PC-9 (cell line): ENCODE data around the gene MAPKAP1. TPM values are rescaled to one million over a fixed set of nuclear protein-coding genes. Genes with fewer than 3 reads are reported as not detected.

ENCODE experiments used
- BruUV-seq: library from RNA; stranded (reverse); fragments of 400-500 nt; replicated peaks from 2 replicates; lab custom pipeline; 2021; lab: Mats Ljungman, UMichigan
- CTCF ChIA-PET: fragments of 300-600 bp; sonication (Branson Sonifier 250); formaldehyde crosslinking; loops from one replicate; lab custom pipeline; 2022; ENCODE audit warnings: antibody characterized with exemption; lab: Charles Lee
- POLR2A ChIA-PET: fragments of 300-600 bp; sonication (Branson Sonifier 250); formaldehyde crosslinking; loops from one replicate; lab custom pipeline; 2022; ENCODE audit warnings: antibody characterized with exemption; ENCODE audit not compliant: unreplicated experiment; lab: Charles Lee
- DNase-seq, 2 experiments: peaks; one replicate each; pipeline versions ENCODE4 v3.0.0 to v3.0.0-alpha.2; 2015 to 2022; ENCODE audit warnings: mixed read lengths in 1 of 2
- H2AFZ ChIP-seq: fragments of 200-600 bp; sonication (generic); 2 replicates; pipeline ENCODE4 v1.8.1; 2017; ENCODE audit warnings: antibody characterized with exemption
- H3F3A ChIP-seq: fragments of 200-600 bp; sonication (generic); 2 replicates; pipeline ENCODE4 v1.8.1; 2017; ENCODE audit warnings: antibody characterized with exemption, mild to moderate bottlenecking, low read depth; ENCODE audit not compliant: insufficient read depth
- H3K27ac ChIP-seq: fragments of 200-600 bp; sonication (generic); 2 replicates; pipeline ENCODE4 v1.6.1; 2016; ENCODE audit warnings: mixed run types
- H3K27me3 ChIP-seq: fragments of 200-600 bp; sonication (generic); 2 replicates; pipeline ENCODE4 v1.6.1; 2016; ENCODE audit warnings: low read depth, mixed run types; ENCODE audit not compliant: insufficient read depth
- H3K36me3 ChIP-seq: fragments of 200-600 bp; sonication (generic); 2 replicates; pipeline ENCODE4 v1.6.1; 2016; ENCODE audit warnings: low read depth, mixed run types
- H3K4me1 ChIP-seq: fragments of 200-600 bp; sonication (generic); replicated peaks from 2 replicates; pipeline ENCODE4 v1.6.1; 2016; ENCODE audit warnings: mixed run types; ENCODE audit not compliant: insufficient read depth
- H3K4me2 ChIP-seq: fragments of 200-600 bp; sonication (generic); 2 replicates; pipeline ENCODE4 v1.6.1; 2017; ENCODE audit warnings: mixed run types
- H3K4me3 ChIP-seq: fragments of 200-600 bp; sonication (generic); 2 replicates; pipeline ENCODE4 v1.6.1; 2016; ENCODE audit warnings: mixed run types
- H3K79me2 ChIP-seq: fragments of 200-600 bp; sonication (generic); 2 replicates; pipeline ENCODE4 v1.6.1; 2017; ENCODE audit warnings: low read depth, mixed run types
- H3K9me2 ChIP-seq: fragments of 200-600 bp; sonication (generic); 2 replicates; pipeline ENCODE4 v1.8.1; 2017; ENCODE audit warnings: mild to moderate bottlenecking; ENCODE audit not compliant: insufficient read depth
- H3K9me3 ChIP-seq: fragments of 200-600 bp; sonication (generic); 2 replicates; pipeline ENCODE4 v1.8.1; 2016; ENCODE audit warnings: low read depth; ENCODE audit not compliant: insufficient read depth
- H4K20me1 ChIP-seq: fragments of 200-600 bp; sonication (generic); 2 replicates; pipeline ENCODE4 v1.8.1; 2017; ENCODE audit not compliant: insufficient read depth
- CTCF ChIP-seq: fragments of 200-600 bp; sonication (generic); conservative IDR thresholded peaks from 2 replicates; pipeline ENCODE4 v1.6.1; 2017; ENCODE audit warnings: mixed run types, antibody characterized with exemption, mild to moderate bottlenecking, moderate library complexity
- EZH2 ChIP-seq: fragments of 200-600 bp; sonication (generic); IDR thresholded peaks from 2 replicates; pipeline ENCODE4 v1.8.0; 2017; ENCODE audit warnings: antibody characterized with exemption, low read depth
- intact Hi-C: fragments of 100-400 bp; cut with micrococcal nuclease; formaldehyde crosslinking; loops from one replicate; pipeline ENCODE4 v1.10.0; 2022; ENCODE audit not compliant: unreplicated experiment
- total RNA-seq: library from RNA; stranded (reverse); gene quantifications from 2 replicates; pipeline ENCODE4 v1.2.3, GENCODE V29; 2021

The MAPKAP1 gene
- total RNA-seq, 1 experiment from 2014 or later: 115 TPM

GRCh38 chr9:125663127-125663526 is 43.9 kb downstream of the MAPKAP1 start:
- Histone ChIP-seq H3K36me3 (0 out of 2 replicates have a peak, but pooled peaks cover 7% of the 10 kb centered on the region), H3F3A (peaks cover 24% of the 10 kb centered on the region), H3K9me3 (no peaks in the 10 kb centered on the region), H3K4me1 (peaks cover 11% of the 10 kb centered on the region; the same call in 1 of the 2 replicates), H3K9me2 (no peaks in the 10 kb centered on the region), H3K27me3 (no peaks in the 10 kb centered on the region), H3K4me2 (peak overlapping the region; percentile 21; the same call in 1 of the 2 replicates), H3K27ac (peak overlapping the region; percentile 57), H3K79me2 (no peaks in the 10 kb centered on the region; the same call in 1 of the 2 replicates), H3K4me3 (no peak overlapping the region), H4K20me1 (no peaks in the 10 kb centered on the region), H2AFZ (peak overlapping the region; percentile 30; the same call in 1 of the 2 replicates)
- POLR2A ChIA-PET: interaction anchor here (0.6 kb wide), 1 partner anchor 145 kb away, joined by 3 read pairs; no protein-coding TSS in a partner anchor
- no peak for TF ChIP-seq EZH2
- TF ChIP-seq CTCF: no peak
- intact Hi-C loops: no loop called here
- DNase-seq: peak in 1 of 2 experiments; percentile 79
- no TSS peak for BruUV-seq
- CTCF ChIA-PET: no interaction called here

- H3K4me2 ChIP-seq: no peak overlapping the region
- 0 out of 2 replicates have a peak, but pooled peaks cover 4% of the 10 kb centered on the region for H3K36me3 ChIP-seq
- no peak overlapping the region for H2AFZ ChIP-seq
- no peaks in the 10 kb centered on the region for H3K9me3 ChIP-seq
- H3K4me1 ChIP-seq: peaks cover 11% of the 10 kb centered on the region; the same call in 1 of the 2 replicates
- DNase-seq: no peak
- ChIA-PET CTCF (no interaction called here), POLR2A (interaction anchor here (0.7 kb wide), 1 partner anchor 43 kb away, joined by 3 read pairs; no protein-coding TSS in a partner anchor)
- H3K27me3 ChIP-seq: no peaks in the 10 kb centered on the region
- H3K27ac ChIP-seq: no peak overlapping the region
- TF ChIP-seq CTCF: no peak
- TF ChIP-seq EZH2: no peak
- no TSS peak for BruUV-seq
- intact Hi-C loops: no loop called here
- no peak overlapping the region for H3K4me3 ChIP-seq
- peaks cover 5% of the 10 kb centered on the region for H3K79me2 ChIP-seq
- H3K9me2 ChIP-seq: no peaks in the 10 kb centered on the region
- peaks cover 16% of the 10 kb centered on the region for H3F3A ChIP-seq
- no peaks in the 10 kb centered on the region for H4K20me1 ChIP-seq
Observed at GRCh38 chr9:125660557-125660956, 46.5 kb downstream of the MAPKAP1 start.

- intact Hi-C loops: no loop called here
- 0 out of 2 replicates have a peak, but pooled peaks cover 4% of the 10 kb centered on the region for H3K36me3 ChIP-seq
- no peak for TF ChIP-seq CTCF
- no peak for TF ChIP-seq EZH2
- H3K27me3 ChIP-seq: no peaks in the 10 kb centered on the region
- H3K9me3 ChIP-seq: no peaks in the 10 kb centered on the region
- peaks cover 17% of the 10 kb centered on the region for H3F3A ChIP-seq
- H3K4me3 ChIP-seq: no peak overlapping the region
- H3K27ac ChIP-seq: no peak overlapping the region
- H3K4me2 ChIP-seq: no peak overlapping the region
- peaks cover 11% of the 10 kb centered on the region for H3K79me2 ChIP-seq
- ChIA-PET CTCF (no interaction called here), POLR2A (interaction anchor here (0.7 kb wide), 1 partner anchor 43 kb away, joined by 3 read pairs; no protein-coding TSS in a partner anchor)
- no peak overlapping the region for H2AFZ ChIP-seq
- DNase-seq: no peak
- no TSS peak for BruUV-seq
- H4K20me1 ChIP-seq: no peaks in the 10 kb centered on the region
- peaks cover 11% of the 10 kb centered on the region; the same call in 1 of the 2 replicates for H3K4me1 ChIP-seq
- H3K9me2 ChIP-seq: no peaks in the 10 kb centered on the region
Observed at GRCh38 chr9:125659954-125660353, 47.1 kb downstream of the MAPKAP1 start.
